GM12878 (cell line): ENCODE measurements around the gene BDP1. TPM values are rescaled to one million over a fixed set of nuclear protein-coding genes. Genes with fewer than 3 reads are reported as not detected.

ENCODE experiments used
- ATF7 ChIP-seq: fragments of 450-650 bp; IDR thresholded peaks from 2 replicates; pipeline ENCODE4 v1.6.1; 2016; ENCODE audit warnings: low read depth, mild to moderate bottlenecking
- ETV6 ChIP-seq, 2 experiments: fragments of 450-650 bp in 1 of 2; IDR thresholded peaks in 1 of 2; conservative IDR thresholded peaks in 1 of 2; 2 replicates each; pipeline ENCODE4 v1.6.1; 2014; ENCODE audit warnings: antibody characterized with exemption in 1 of 2, borderline replicate concordance in 1 of 2, low read depth in 1 of 2, mild to moderate bottlenecking in 1 of 2, moderate library complexity in 1 of 2
- GABPA ChIP-seq: IDR thresholded peaks from 2 replicates; pipeline ENCODE4 v1.6.1; 2014; ENCODE audit warnings: antibody characterized with exemption, low read depth, mild to moderate bottlenecking, inconsistent platforms
- JUNB ChIP-seq: IDR thresholded peaks from 2 replicates; pipeline ENCODE4 v1.6.1; 2016; ENCODE audit warnings: antibody characterized with exemption, mild to moderate bottlenecking
- JUND ChIP-seq: IDR thresholded peaks from 2 replicates; pipeline ENCODE4 v1.6.1; 2012; ENCODE audit warnings: low read depth, mild to moderate bottlenecking, low read length, improper control_type of control experiment, moderate library complexity
- NBN ChIP-seq: fragments of 450-650 bp; IDR thresholded peaks from 2 replicates; pipeline ENCODE4 v1.6.1; 2016
- NFYA ChIP-seq: IDR thresholded peaks from 2 replicates; pipeline ENCODE4 v1.6.1; 2011; ENCODE audit warnings: low read depth, mild to moderate bottlenecking, low read length, improper control_type of control experiment, borderline replicate concordance
- POLR2A ChIP-seq: IDR thresholded peaks from 2 replicates; pipeline ENCODE4 v1.6.1; 2011; ENCODE audit warnings: low read depth, mild to moderate bottlenecking, low read length
- RELA ChIP-seq: fragments of 450-650 bp; IDR thresholded peaks from 2 replicates; pipeline ENCODE4 v1.8.0; 2014; ENCODE audit warnings: borderline replicate concordance; ENCODE audit not compliant: partially characterized antibody
- RUNX3 ChIP-seq: IDR thresholded peaks from 2 replicates; pipeline ENCODE4 v1.6.1; 2012; ENCODE audit warnings: low read length, inconsistent platforms
- SIN3A ChIP-seq: IDR thresholded peaks from 2 replicates; pipeline ENCODE4 v1.6.1; 2012; ENCODE audit warnings: low read depth, low read length, improper control_type of control experiment
- SMARCA5 ChIP-seq: fragments of 450-650 bp; IDR thresholded peaks from 2 replicates; pipeline ENCODE4 v1.6.1; 2017; ENCODE audit warnings: mild to moderate bottlenecking
- TBL1XR1 ChIP-seq: IDR thresholded peaks from 2 replicates; pipeline ENCODE4 v1.6.1; 2012; ENCODE audit warnings: low read depth, low read length, improper control_type of control experiment
- ZNF207 ChIP-seq: fragments of 450-650 bp; IDR thresholded peaks from 2 replicates; pipeline ENCODE4 v1.6.1; 2014; ENCODE audit warnings: antibody characterized with exemption, mild to moderate bottlenecking, borderline replicate concordance
- polyA plus RNA-seq, 11 experiments: library from polyadenylated mRNA; depleted of rRNA in 4 of 11; unstranded in 6 of 11; stranded (reverse) in 5 of 11; fragments of >200 nt; fragmentation: Nextera tagmentation in 4 of 11; fragmentation: Illumina TruSeq in 1 of 11; extraction: Ambion mirVana in 4 of 11; extraction: Trizol in 1 of 11; gene quantifications; 1 replicate in 1 of 11; 2 replicates in 10 of 11; pipeline versions ENCODE4 v1.2.1 to v1.2.3, GENCODE V29; 2011 to 2016; ENCODE audit warnings: inconsistent platforms in 2 of 11, missing spikeins in 2 of 11, low read depth in 1 of 11
- total RNA-seq, 4 experiments: library from RNA; depleted of rRNA in 3 of 4; stranded (reverse); fragments of >200 nt in 3 of 4; fragmentation: Illumina TruSeq in 1 of 4; extraction: Trizol in 1 of 4; gene quantifications; 2 replicates each; pipeline versions ENCODE4 v1.2.1 to v1.2.3, GENCODE V29; 2013 to 2021
- TF ChIP-seq, protein P1 (sequence below): fragments of 450-650 bp; IDR thresholded peaks from 2 replicates; pipeline ENCODE4 v1.6.1; 2017; ENCODE audit warnings: mild to moderate bottlenecking, moderate library complexity
- TF ChIP-seq, protein P2 (sequence below): fragments of 450-650 bp; IDR thresholded peaks from 2 replicates; pipeline ENCODE4 v1.6.1; 2018; ENCODE audit warnings: mild to moderate bottlenecking, low read depth, moderate library complexity; ENCODE audit not compliant: partially characterized antibody

The BDP1 gene
- total and polyA plus RNA-seq, 10 of the 15 experiments (the other 5 are each of a cell fraction or from before 2014, with no cell fraction given): 6.1 to 31.1 (median 17.7) TPM

- 0 out of 2 replicates have a peak, but pooled peaks have one; percentile 44 for TF ChIP-seq SMARCA5
- TF ChIP-seq, protein P1, sequence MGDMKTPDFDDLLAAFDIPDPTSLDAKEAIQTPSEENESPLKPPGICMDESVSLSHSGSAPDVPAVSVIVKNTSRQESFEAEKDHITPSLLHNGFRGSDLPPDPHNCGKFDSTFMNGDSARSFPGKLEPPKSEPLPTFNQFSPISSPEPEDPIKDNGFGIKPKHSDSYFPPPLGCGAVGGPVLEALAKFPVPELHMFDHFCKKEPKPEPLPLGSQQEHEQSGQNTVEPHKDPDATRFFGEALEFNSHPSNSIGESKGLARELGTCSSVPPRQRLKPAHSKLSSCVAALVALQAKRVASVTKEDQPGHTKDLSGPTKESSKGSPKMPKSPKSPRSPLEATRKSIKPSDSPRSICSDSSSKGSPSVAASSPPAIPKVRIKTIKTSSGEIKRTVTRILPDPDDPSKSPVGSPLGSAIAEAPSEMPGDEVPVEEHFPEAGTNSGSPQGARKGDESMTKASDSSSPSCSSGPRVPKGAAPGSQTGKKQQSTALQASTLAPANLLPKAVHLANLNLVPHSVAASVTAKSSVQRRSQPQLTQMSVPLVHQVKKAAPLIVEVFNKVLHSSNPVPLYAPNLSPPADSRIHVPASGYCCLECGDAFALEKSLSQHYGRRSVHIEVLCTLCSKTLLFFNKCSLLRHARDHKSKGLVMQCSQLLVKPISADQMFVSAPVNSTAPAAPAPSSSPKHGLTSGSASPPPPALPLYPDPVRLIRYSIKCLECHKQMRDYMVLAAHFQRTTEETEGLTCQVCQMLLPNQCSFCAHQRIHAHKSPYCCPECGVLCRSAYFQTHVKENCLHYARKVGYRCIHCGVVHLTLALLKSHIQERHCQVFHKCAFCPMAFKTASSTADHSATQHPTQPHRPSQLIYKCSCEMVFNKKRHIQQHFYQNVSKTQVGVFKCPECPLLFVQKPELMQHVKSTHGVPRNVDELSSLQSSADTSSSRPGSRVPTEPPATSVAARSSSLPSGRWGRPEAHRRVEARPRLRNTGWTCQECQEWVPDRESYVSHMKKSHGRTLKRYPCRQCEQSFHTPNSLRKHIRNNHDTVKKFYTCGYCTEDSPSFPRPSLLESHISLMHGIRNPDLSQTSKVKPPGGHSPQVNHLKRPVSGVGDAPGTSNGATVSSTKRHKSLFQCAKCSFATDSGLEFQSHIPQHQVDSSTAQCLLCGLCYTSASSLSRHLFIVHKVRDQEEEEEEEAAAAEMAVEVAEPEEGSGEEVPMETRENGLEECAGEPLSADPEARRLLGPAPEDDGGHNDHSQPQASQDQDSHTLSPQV: peak; percentile 99
- TF ChIP-seq NBN: peak; percentile 99
- 0 out of 2 replicates have a peak, but pooled peaks have one; percentile 29 for TF ChIP-seq JUNB
- no peak for TF ChIP-seq ETV6 (conservative IDR thresholded peaks at IDR 0.05 in 1 of 2, IDR thresholded peaks at IDR 0.05 in 1 of 2; ENCODE audit: borderline replicate concordance in 1 of 2, low read depth in 1 of 2)
- no peak for TF ChIP-seq NFYA
- TF ChIP-seq JUND: peak; percentile 85
- peak; percentile 99 for TF ChIP-seq ATF7
- peak; percentile 56; the same call in 1 of the 2 replicates for TF ChIP-seq TBL1XR1
- no peak for TF ChIP-seq GABPA
- peak; percentile 31; the same call in 1 of the 2 replicates for TF ChIP-seq ZNF207
- TF ChIP-seq RELA: peak; percentile 70
- TF ChIP-seq SIN3A: peak; percentile 98
- TF ChIP-seq, protein P2, sequence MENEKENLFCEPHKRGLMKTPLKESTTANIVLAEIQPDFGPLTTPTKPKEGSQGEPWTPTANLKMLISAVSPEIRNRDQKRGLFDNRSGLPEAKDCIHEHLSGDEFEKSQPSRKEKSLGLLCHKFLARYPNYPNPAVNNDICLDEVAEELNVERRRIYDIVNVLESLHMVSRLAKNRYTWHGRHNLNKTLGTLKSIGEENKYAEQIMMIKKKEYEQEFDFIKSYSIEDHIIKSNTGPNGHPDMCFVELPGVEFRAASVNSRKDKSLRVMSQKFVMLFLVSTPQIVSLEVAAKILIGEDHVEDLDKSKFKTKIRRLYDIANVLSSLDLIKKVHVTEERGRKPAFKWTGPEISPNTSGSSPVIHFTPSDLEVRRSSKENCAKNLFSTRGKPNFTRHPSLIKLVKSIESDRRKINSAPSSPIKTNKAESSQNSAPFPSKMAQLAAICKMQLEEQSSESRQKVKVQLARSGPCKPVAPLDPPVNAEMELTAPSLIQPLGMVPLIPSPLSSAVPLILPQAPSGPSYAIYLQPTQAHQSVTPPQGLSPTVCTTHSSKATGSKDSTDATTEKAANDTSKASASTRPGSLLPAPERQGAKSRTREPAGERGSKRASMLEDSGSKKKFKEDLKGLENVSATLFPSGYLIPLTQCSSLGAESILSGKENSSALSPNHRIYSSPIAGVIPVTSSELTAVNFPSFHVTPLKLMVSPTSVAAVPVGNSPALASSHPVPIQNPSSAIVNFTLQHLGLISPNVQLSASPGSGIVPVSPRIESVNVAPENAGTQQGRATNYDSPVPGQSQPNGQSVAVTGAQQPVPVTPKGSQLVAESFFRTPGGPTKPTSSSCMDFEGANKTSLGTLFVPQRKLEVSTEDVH: peak; percentile 80
- peak; percentile 88 for TF ChIP-seq POLR2A
- TF ChIP-seq RUNX3: peak; percentile 78
Measured at GRCh38 chr5:71455427-71456361, at the start of gene BDP1 (continued).
